Trophoblast cell (in vitro differentiated cells and primary cell): ENCODE measurements around the gene THNSL1.
A peak's percentile ranks its signal among the peaks of the same experiment; 100 is the strongest.

Source experiments
- DNase-seq, 2 donors: peaks; one replicate each; pipeline ENCODE4 v3.0.0-alpha.2; 2016
- H2AFZ ChIP-seq: 2 replicates; pipeline ENCODE4 v1.6.1; 2013; ENCODE audit warnings: low read length, moderate library complexity, mild to moderate bottlenecking; ENCODE audit not compliant: insufficient read depth, poor library complexity
- H2AK5ac ChIP-seq: 2 replicates; pipeline ENCODE4 v1.6.1; 2013; ENCODE audit warnings: mild to moderate bottlenecking, low read length
- H2BK120ac ChIP-seq: 2 replicates; pipeline ENCODE4 v1.6.1; 2013; ENCODE audit warnings: low read length, mild to moderate bottlenecking, moderate library complexity; ENCODE audit not compliant: insufficient read depth, poor library complexity
- H2BK12ac ChIP-seq: 2 replicates; pipeline ENCODE4 v1.6.1; 2013; ENCODE audit warnings: mild to moderate bottlenecking, low read length, moderate library complexity
- H2BK5ac ChIP-seq: 2 replicates; pipeline ENCODE4 v1.6.1; 2013; ENCODE audit warnings: low read length, low read depth, moderate library complexity, mild to moderate bottlenecking; ENCODE audit not compliant: poor library complexity
- H3K14ac ChIP-seq: 2 replicates; pipeline ENCODE4 v1.6.1; 2013; ENCODE audit warnings: mild to moderate bottlenecking, low read length
- H3K18ac ChIP-seq: 2 replicates; pipeline ENCODE4 v1.6.1; 2013; ENCODE audit warnings: mild to moderate bottlenecking, low read length
- H3K23ac ChIP-seq: 2 replicates; pipeline ENCODE4 v1.6.1; 2013; ENCODE audit warnings: low read length
- H3K27ac ChIP-seq: 2 replicates; pipeline ENCODE4 v1.5.1; 2013; ENCODE audit warnings: low read depth, mild to moderate bottlenecking, inconsistent platforms, low read length, moderate library complexity
- H3K27me3 ChIP-seq: 2 replicates; pipeline ENCODE4 v1.6.1; 2013; ENCODE audit warnings: inconsistent platforms, mild to moderate bottlenecking, low read length, moderate library complexity; ENCODE audit not compliant: insufficient read depth
- H3K36me3 ChIP-seq, 2 experiments: 1 replicate in 1 of 2; 2 replicates in 1 of 2; pipeline ENCODE4 v1.6.1; 2013; ENCODE audit warnings: low read length in 2 of 2, mild to moderate bottlenecking in 2 of 2, moderate library complexity in 1 of 2; ENCODE audit not compliant: insufficient read depth in 2 of 2, control insufficient read depth in 1 of 2
- H3K4ac ChIP-seq: 2 replicates; pipeline ENCODE4 v1.6.1; 2013; ENCODE audit warnings: low read depth, mild to moderate bottlenecking, low read length, moderate library complexity
- H3K4me1 ChIP-seq, 2 experiments: 1 replicate in 1 of 2; 2 replicates in 1 of 2; pipeline ENCODE4 v1.6.1; 2013; ENCODE audit warnings: low read length in 2 of 2, mild to moderate bottlenecking in 2 of 2, moderate library complexity in 1 of 2; ENCODE audit not compliant: insufficient read depth in 2 of 2, control insufficient read depth in 1 of 2
- H3K4me2 ChIP-seq: 2 replicates; pipeline ENCODE4 v1.6.1; 2013; ENCODE audit warnings: inconsistent platforms, mild to moderate bottlenecking, low read length, moderate library complexity
- H3K4me3 ChIP-seq: 2 replicates; pipeline ENCODE4 v1.5.1; 2013; ENCODE audit warnings: mild to moderate bottlenecking, low read depth, low read length, inconsistent platforms
- H3K79me1 ChIP-seq: one replicate; pipeline ENCODE4 v1.6.1; 2013; ENCODE audit warnings: low read length
- H3K79me2 ChIP-seq: 2 replicates; pipeline ENCODE4 v1.6.1; 2013; ENCODE audit warnings: low read length, mild to moderate bottlenecking; ENCODE audit not compliant: control insufficient read depth, insufficient read depth, poor library complexity
- H3K9ac ChIP-seq: 2 replicates; pipeline ENCODE4 v1.6.1; 2013; ENCODE audit warnings: mild to moderate bottlenecking, low read length
- H3K9me3 ChIP-seq: 2 replicates; pipeline ENCODE4 v1.6.1; 2013; ENCODE audit warnings: low read depth, mild to moderate bottlenecking, control low read depth, inconsistent platforms, low read length; ENCODE audit not compliant: insufficient read depth
- H4K12ac ChIP-seq: 2 replicates; pipeline ENCODE4 v1.6.1; 2013; ENCODE audit warnings: low read depth, mild to moderate bottlenecking, low read length, moderate library complexity
- H4K8ac ChIP-seq: 2 replicates; pipeline ENCODE4 v1.6.1; 2013; ENCODE audit warnings: low read depth, mild to moderate bottlenecking, low read length, moderate library complexity
- H4K91ac ChIP-seq: one replicate; pipeline ENCODE4 v1.6.1; 2013; ENCODE audit warnings: low read depth, mild to moderate bottlenecking, low read length, moderate library complexity
- WGBS: extraction: QIAGEN DNeasy Blood & Tissue Kit; methylation state at CpG from one replicate; pipeline ENCODE4 v1.1.7; 2013; ENCODE audit warnings: missing lambda C conversion rate; ENCODE audit not compliant: insufficient read length, insufficient coverage; ENCODE audit errors: extremely low coverage; 5-methylcytosine and 5-hydroxymethylcytosine counted together

The THNSL1 gene

DNA sequence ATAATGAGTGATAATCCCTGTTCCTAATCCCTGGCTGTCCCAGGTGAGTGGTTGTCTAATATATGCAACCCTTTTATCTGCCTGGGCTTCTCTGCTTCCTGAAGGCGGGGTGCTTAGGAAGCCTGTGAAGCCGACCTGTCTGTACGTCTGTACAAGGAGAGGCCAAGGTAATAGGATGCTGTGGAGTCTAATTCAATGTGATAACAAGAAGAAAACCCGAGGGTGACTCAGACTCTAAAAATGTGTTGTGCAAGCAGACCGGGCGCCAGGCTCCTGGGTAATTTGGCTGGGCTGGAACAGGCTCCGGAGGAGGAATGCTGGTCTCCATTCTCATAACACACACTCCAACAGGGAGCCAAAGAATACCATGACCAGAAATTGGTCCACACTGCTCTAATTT is 43.6 kb downstream of the THNSL1 start:
- peak overlapping the region; percentile 90 for H3K27ac ChIP-seq
- H3K14ac ChIP-seq, result no peak overlapping the region
- no peak overlapping the region for H3K9ac ChIP-seq
- peak overlapping the region; percentile 82 for H3K18ac ChIP-seq
- H2BK120ac ChIP-seq, result peak overlapping the region; percentile 57
- H3K36me3 ChIP-seq, result no peaks in the 10 kb centered on the region
- no peak overlapping the region for H4K8ac ChIP-seq
- no peaks in the 10 kb centered on the region for H3K27me3 ChIP-seq
- H2AK5ac ChIP-seq, result no peak overlapping the region
- H3K4ac ChIP-seq, result no peak overlapping the region
- DNase-seq, result peak; percentile 98 to 99
- peaks cover 36% of the 10 kb centered on the region for H3K79me1 ChIP-seq
- peak overlapping the region; percentile 88 for H2BK12ac ChIP-seq
- H4K12ac ChIP-seq, result no peak overlapping the region
- no CpG with 5 or more reads among the region's 7 CpGs for WGBS
- peaks cover 18 to 29% of the 10 kb centered on the region in 2 experiments for H3K4me1 ChIP-seq
- peak overlapping the region; percentile 91 for H4K91ac ChIP-seq
- peaks cover 9% of the 10 kb centered on the region for H3K79me2 ChIP-seq
- H3K9me3 ChIP-seq, result no peaks in the 10 kb centered on the region
- peak overlapping the region; percentile 85 for H2BK5ac ChIP-seq
- H3K4me3 ChIP-seq, result no peak overlapping the region
- peak overlapping the region; percentile 40 for H3K4me2 ChIP-seq
- H3K23ac ChIP-seq, result no peak overlapping the region
- H2AFZ ChIP-seq, result no peak overlapping the region

DNA sequence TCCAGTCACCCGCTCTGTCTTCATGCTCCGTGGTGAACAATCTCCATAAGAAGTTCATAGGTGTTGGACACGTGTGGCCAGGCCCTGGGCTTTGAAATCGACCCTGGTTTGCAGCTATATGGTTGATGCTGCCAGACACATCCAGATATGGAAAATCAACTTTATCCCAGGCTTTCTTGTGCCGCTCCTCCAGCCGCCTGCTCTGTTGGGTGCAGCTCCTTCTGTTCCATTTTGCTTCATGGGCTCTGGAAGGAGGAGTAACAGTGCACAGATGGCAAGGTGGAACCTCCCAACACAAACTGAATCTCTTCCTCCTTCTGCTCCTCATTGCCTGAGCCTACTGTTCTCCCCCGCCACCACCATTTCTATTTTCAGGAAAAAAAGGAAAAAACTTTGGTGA is 44.7 kb downstream of the THNSL1 start:
- Histone ChIP-seq H3K79me2 (peaks cover 9% of the 10 kb centered on the region), H3K9me3 (no peaks in the 10 kb centered on the region), H3K23ac (no peak overlapping the region), H3K27ac (peak overlapping the region; percentile 90), H3K36me3 (no peaks in the 10 kb centered on the region), H2AFZ (peak overlapping the region; percentile 66), H3K4ac (peak overlapping the region; percentile 49), H2BK120ac (peak overlapping the region; percentile 98), H3K18ac (peak overlapping the region; percentile 54), H3K79me1 (peaks cover 36% of the 10 kb centered on the region), H3K4me1 (peaks cover 18 to 29% of the 10 kb centered on the region in 2 experiments), H3K14ac (peak overlapping the region; percentile 86), H3K9ac (no peak overlapping the region), H2BK5ac (peak overlapping the region; percentile 97), H4K91ac (peak overlapping the region; percentile 98), H2BK12ac (peak overlapping the region; percentile 95), H3K4me3 (no peak overlapping the region), H3K27me3 (no peaks in the 10 kb centered on the region), H2AK5ac (peak overlapping the region; percentile 79), H4K8ac (peak overlapping the region; percentile 44), H4K12ac (no peak overlapping the region), H3K4me2 (no peak overlapping the region)
- no peak for DNase-seq
- WGBS, result no CpG with 5 or more reads among the region's 7 CpGs

DNA sequence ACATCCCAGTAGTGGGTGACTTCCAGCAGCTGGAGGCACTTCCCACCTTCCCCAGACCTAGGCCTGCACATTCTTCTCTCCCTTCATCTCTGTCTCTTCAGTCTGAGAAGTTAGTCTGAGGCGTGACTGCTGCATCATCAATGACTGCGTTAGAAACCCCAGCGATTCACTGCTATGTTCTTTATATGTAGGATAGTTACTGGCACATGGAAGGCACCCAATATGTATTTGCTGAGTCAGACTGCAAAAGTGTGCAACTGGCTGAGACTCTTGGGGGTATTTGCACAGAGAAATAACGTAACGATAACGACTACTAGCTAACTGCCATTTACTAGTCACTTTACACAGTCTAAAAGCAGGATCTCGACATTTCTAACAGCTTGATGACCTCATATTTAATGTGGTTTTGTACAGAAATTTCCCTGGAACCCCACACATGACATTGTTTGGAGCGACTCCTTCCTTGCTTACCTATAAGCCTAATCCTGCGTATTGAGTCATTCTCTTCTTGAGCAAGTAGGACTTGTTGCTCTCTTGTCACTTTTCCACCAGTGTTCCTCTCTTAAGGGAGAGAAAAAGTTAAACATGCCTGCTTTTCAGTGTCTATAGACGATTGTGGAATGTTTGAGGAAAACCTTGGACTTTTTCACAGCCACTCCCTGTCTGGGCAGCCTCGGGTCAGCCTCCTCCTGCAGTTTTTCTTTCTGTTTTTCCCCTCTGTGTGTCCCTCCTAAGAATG is 45.5 kb downstream of the THNSL1 start:
- peaks cover 36% of the 10 kb centered on the region for H3K79me1 ChIP-seq
- peak overlapping the region; percentile 5 for H3K4ac ChIP-seq
- H2BK120ac ChIP-seq, result peak overlapping the region; percentile 98
- peak overlapping the region; percentile 81 for H3K18ac ChIP-seq
- H4K91ac ChIP-seq, result peak overlapping the region; percentile 98
- H3K4me2 ChIP-seq, result peak overlapping the region; percentile 39
- peak overlapping the region; percentile 90 for H3K27ac ChIP-seq
- H2BK12ac ChIP-seq, result peak overlapping the region; percentile 97
- peak overlapping the region; percentile 51 for H2AK5ac ChIP-seq
- no peak overlapping the region for H4K12ac ChIP-seq
- no peaks in the 10 kb centered on the region for H3K36me3 ChIP-seq
- H3K23ac ChIP-seq, result no peak overlapping the region
- peaks cover 18 to 29% of the 10 kb centered on the region in 2 experiments for H3K4me1 ChIP-seq
- WGBS, result no CpG with 5 or more reads among the region's 11 CpGs
- peak overlapping the region; percentile 86 for H3K14ac ChIP-seq
- H2AFZ ChIP-seq, result peak overlapping the region; percentile 30
- H3K9ac ChIP-seq, result no peak overlapping the region
- no peak overlapping the region for H3K4me3 ChIP-seq
- peak; percentile 67 to 72 for DNase-seq
- H2BK5ac ChIP-seq, result peak overlapping the region; percentile 97
- H4K8ac ChIP-seq, result peak overlapping the region; percentile 51
- peaks cover 9% of the 10 kb centered on the region for H3K79me2 ChIP-seq
- H3K9me3 ChIP-seq, result no peaks in the 10 kb centered on the region
- no peaks in the 10 kb centered on the region for H3K27me3 ChIP-seq

DNA sequence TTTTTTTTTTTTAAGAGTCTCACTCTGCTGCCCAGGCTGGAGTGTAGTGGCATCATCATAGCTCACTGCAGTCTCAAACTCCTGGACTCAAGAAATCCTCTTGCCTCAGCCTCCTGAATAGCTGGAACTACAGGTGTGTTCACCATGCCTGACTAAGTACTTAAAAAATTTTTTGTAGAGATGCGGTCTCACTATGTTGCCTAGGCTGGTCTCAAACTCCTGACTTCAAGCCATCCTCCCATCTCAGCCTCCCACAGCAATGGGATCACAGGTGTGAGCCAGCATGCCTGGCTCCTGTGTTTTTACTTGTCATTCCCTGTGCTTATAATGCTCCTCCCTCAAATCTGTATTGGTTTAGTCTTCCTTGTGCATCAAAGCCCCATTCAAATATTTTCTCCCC is 46.7 kb downstream of the THNSL1 start:
- Histone ChIP-seq H3K79me2 (peaks cover 9% of the 10 kb centered on the region), H3K27ac (peak overlapping the region; percentile 90)

More for the DNA sequence above, 46.7 kb downstream of the THNSL1 start:
- no peaks in the 10 kb centered on the region for H3K36me3 ChIP-seq
- H3K14ac ChIP-seq, result no peak overlapping the region
- no peak overlapping the region for H3K23ac ChIP-seq
- H3K18ac ChIP-seq, result no peak overlapping the region
- no peak overlapping the region for H4K12ac ChIP-seq
- no peak overlapping the region for H2BK5ac ChIP-seq
- H3K27me3 ChIP-seq, result no peaks in the 10 kb centered on the region
- peak; percentile 63 to 77 for DNase-seq
- no peak overlapping the region for H4K8ac ChIP-seq
- no peak overlapping the region for H2BK120ac ChIP-seq
- H4K91ac ChIP-seq, result peak overlapping the region; percentile 26
- H3K4ac ChIP-seq, result no peak overlapping the region
- H2AFZ ChIP-seq, result no peak overlapping the region
- H3K4me1 ChIP-seq, result peaks cover 22 to 33% of the 10 kb centered on the region in 2 experiments
- no peaks in the 10 kb centered on the region for H3K9me3 ChIP-seq
- no peak overlapping the region for H3K9ac ChIP-seq
- H3K79me1 ChIP-seq, result peaks cover 34% of the 10 kb centered on the region
- WGBS, result no CpG with 5 or more reads among the region's 1 CpG
- peak overlapping the region; percentile 90 for H2BK12ac ChIP-seq
- no peak overlapping the region for H3K4me3 ChIP-seq
- H3K4me2 ChIP-seq, result no peak overlapping the region
- peak overlapping the region; percentile 76 for H2AK5ac ChIP-seq
